ENCODE results near the gene CDC42EP2.
A peak's percentile ranks its signal among the peaks of the same experiment; 100 is the strongest.

Gene CDC42EP2

DNA sequence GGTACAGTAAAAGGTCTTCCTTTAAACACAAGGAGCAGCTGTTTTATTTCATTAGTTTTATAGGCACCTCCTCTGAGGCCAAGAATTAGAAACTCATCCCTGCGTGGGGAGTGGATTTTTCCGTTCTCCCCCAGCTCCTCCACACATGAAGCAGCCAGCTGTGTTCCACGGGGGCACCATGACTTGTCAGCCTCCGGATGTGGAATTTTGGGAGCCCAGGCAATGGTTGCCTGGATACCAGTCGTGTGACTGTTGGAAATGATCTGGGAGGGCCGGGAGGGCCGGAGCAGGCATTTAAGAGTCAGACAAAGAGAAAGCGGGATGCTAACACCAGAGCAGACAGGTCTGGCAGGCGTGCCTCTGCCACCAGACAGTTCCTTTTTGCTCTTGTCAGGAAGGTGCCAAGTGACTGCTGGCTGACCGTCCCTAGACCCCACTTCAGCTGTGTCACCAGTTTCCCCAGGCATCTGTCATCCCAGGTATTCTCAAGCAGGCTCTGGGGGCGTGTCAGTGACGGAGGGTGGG, 15.9 kb upstream of the CDC42EP2 start:
- no peak for DNase-seq

DNA sequence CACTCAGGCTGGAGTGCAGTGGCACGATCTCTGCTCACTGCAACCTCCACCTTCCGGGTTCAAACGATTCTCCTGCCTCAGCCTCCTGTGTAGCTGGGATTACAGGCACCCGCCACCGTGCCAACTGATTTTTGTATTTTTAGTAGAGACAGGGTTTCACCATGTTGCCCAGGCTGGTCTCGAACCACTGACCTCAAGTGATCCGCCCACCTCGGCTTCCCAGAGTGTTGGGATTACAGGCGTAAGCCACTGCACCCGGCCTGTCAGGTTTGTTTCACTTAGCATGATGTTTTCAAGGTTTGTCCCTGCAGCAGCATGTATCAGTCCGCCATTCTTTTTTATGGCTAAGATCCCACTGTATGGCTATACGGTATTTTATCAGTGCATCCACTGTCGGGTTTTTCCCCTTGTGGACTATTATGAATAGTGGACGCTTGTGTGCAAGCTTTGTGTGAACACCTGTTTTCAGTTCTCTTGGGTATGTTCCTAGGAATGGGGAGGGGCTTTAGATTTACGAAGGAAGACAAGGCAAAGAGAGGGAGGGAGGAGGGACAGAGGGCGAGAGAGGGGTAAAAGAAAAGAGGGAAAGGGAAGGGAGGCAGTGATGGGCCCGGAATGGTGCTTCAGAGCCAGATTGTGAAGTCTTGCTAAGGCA, 13.9 kb upstream of the CDC42EP2 start:
- DNase-seq = no peak

GRCh38 chr11:65301491-65302329, 13.0 kb upstream of the CDC42EP2 start:
- no peak for DNase-seq

GRCh38 chr11:65303555-65303954, 11.1 kb upstream of the CDC42EP2 start:
- no peak for DNase-seq

DNA sequence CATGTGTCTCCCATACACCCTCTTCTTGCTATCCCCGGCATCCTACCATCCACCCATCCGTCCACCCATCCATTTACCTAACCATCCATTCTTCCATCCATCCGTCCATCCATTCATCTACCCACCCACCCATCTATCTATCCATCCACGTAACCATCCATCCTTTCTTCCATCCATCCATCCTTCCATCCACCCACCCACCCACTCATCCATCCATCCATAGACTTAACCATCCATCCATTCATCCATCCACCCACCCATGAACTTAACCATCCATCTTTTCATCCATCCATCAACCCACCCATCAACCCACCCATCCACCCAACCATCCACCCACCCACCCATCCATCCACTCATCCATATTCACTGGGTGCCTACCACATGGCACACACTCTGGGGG, 10.6 kb upstream of the CDC42EP2 start:
- no peak for DNase-seq

DNA sequence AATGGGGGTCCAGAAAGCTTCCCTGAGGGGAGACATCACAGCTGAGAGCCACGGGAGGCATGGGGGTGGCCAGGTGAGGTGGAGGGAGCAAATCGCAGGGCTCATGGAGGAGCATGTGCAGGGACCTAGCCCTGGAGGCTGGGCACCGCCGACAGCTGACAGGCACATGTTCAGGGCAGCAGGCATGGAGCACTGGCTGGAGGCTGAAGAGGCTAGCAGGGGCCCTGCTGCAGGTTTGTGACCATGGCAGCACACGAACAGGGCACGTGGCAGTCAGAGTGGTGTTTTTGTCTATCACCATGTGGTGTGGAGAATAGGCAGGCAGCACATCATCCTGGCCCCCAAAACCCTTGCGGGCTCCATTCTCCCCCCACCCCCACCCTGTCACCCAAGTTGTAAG, 10.1 kb upstream of the CDC42EP2 start:
- DNase-seq = no peak

GRCh38 chr11:65305501-65306268, 9.0 kb upstream of the CDC42EP2 start:
- DNase-seq = no peak

GRCh38 chr11:65307298-65308229, 7.1 kb upstream of the CDC42EP2 start:
- DNase-seq = no peak

GRCh38 chr11:65308281-65308891, 6.3 kb upstream of the CDC42EP2 start:
- no peak for DNase-seq

DNA sequence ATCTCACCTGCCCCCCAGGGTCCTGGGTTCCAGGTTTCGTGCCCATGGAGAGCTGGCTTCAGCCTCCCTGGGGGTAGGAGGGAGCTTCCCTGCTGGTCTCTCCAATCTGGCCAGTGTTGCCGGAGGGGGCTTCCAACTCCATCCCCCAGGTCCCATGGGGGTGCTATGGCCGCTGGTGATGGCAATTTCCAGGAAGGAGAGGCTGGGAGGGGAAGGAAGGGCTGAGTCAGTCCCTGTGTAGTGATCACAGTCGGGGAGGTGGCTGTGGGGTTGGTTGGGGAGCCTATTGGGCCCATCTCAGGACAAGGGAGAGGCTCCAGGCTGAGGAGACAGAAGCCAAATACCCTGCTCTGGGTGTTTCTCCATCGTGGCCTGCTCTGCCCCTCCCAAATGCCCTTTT, 5.7 kb upstream of the CDC42EP2 start:
- DNase-seq = no peak

DNA sequence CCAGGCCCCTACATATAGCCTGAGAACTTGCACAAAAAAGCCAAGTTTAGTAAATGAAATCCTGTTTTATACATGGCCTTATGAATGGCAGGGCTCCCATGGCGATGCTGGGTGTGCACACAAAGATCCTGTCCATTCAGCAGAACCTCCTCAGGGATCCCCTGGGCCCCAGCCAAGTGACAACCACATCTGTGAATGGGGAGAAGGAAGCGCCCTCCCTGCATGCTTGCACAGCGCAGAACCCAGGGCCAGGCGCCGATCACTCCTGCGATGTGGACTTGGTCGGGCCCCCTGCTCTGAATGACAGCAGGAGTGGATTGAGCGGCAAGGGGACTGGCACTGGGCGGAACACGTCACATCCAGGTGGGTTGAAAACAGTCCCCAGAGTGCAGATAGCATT, 4.5 kb upstream of the CDC42EP2 start:
- DNase-seq = no peak

- no peak for DNase-seq
Observed at GRCh38 chr11:65310736-65311135, 3.9 kb upstream of the CDC42EP2 start.

DNA sequence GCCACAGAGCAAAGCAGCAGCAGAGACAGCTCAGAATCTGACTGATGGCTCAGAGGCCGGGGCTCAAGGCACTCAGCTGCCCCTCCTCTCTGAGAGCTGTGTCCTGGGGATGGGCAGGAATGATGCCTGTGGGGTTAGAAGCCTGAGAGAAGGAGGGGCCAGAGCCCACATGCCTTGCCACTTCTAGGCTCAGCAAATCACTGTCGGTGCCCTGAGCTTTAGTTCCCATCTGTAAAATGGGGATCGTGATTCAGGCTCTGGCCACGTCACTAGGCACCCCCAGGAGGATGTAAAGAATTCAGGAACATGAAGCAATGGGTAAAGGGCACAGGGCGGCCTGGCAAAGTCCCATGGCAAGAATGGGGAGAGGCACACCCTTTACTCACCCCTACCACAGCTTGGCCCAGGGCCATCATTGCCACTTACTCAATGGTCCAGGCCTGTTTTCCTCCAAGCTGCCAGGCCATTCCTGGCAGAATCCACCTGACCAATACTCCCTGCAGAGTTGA, 3.4 kb upstream of the CDC42EP2 start:
- no peak for DNase-seq

DNA sequence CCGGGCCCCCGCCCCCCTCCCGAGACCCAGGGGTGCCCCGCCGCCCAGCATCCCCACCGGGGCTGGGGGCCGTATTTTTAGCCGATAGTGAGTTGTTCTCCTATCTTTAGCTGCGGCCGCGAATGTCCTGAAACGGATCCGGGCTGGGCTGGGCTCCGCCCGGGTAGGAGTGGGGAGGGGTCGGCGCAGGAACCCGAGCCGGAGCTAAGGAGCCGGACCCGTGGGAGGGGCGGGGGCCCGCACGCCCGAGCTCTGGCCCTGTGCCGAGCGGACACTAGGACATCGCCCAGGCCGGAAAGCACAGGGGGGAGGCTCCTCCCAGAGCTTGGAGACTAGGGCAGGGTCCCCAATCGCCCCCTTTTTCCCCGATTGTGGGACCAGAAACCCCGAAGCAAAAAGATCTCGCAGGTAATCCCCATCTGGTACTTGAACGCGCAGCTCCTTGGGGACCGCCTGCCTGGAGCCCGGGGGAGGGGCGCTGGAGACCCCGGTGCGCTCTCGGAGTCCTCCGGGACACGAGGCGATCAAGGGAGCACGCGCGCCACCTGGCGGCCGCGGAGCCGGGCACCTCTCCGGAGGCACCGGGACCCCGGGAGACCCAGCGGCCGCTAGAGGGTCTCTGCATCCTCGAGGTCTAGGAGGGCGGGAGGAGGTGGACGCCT, 669 bp downstream of the CDC42EP2 start:
- DNase-seq = peak; percentile 86

GRCh38 chr11:65315866-65316226, 1.2 kb downstream of the CDC42EP2 start:
- no peak for DNase-seq

DNA sequence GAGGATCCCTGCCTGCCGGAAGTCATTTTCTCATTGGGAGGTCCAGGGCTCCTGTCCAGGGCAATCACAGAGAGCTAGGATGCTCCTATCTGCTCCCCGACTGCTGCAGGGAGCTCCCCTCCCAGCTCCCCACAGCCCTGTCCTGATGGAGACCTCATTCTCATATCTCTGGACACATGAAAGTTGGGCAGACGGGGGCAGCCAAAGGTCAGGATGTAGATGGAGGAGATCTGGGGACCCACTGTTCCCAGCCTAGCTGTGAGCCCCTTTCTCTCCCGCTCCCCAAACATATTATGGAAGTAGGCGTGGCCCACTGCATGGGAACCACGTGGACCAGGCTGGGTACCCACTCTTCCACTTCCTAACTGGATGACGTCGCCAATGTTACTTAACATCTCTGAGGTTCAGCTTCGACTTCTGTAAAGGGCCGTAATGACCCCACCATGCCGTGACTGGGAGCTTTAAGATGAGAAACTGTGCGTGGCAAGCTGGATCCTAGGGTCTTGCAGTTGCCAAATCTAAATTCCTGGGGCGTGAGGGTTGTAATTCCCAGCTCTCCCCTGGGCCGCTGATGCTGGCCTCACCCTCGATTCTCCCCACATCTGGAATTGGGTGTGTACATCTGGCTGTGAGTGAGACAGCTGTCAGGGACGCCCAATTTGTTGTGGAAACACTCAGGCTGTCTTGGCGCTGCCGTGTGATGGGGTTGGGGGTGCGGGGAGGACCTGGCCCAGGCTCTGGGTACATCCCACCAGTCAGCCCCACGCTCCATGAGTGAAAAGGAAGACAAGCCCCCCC, 1.8 kb downstream of the CDC42EP2 start:
- DNase-seq = no peak

GRCh38 chr11:65317025-65317786, 2.5 kb downstream of the CDC42EP2 start:
- no peak for DNase-seq

DNA sequence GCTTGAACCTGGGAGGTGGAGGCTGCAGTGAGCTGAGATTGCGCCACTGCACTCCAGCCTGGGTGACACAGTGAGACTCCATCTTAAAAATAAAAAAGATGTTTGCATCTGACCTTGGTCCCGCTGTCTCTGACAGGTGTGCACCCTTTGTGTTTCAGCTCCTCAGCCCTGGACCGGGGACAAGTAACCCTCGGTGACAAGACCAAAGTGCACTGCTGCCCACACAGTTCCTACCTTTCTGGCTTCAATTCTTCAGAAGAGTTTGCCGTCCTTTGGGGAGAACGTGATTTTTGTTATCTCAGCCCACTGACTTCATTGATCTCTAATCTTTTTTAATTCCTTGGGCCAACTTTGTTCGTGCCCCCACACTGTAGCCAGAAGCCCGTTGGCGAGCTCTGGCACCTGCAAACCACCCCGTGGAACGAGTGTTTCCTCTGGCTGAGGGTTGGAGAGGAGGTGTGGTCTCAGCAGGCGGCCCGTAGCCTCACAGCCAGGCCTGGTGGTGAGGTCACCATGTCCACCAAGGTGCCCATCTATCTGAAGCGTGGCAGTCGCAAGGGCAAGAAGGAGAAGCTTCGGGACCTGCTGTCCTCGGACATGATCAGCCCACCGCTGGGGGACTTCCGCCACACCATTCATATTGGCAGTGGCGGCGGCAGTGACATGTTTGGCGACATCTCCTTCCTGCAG, 5.9 kb downstream of the CDC42EP2 start:
- DNase-seq = no peak

DNA sequence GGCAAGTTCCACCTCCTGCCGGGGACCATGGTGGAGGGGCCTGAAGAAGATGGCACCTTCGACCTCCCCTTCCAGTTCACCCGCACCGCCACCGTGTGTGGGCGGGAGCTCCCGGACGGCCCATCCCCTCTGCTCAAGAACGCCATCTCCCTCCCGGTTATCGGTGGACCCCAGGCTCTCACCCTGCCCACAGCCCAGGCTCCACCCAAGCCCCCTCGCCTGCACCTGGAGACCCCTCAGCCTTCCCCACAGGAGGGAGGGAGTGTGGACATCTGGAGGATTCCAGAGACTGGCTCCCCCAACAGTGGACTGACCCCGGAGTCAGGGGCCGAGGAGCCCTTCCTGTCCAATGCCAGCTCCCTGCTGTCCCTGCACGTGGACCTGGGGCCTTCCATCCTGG, 6.4 kb downstream of the CDC42EP2 start:
- no peak for DNase-seq
